HG03159 (cell line): ENCODE results near the gene NKAPL.

Experiments used
- ATAC-seq: cut with Tn5 transposase; IDR thresholded peaks from one replicate; pipeline ENCODE4 v1.9.1; 2021; ENCODE audit warnings: mild to moderate bottlenecking, moderate library complexity; ENCODE audit not compliant: unreplicated experiment

Gene NKAPL

GRCh38 chr6:28258877-28259777 lies at the start of gene NKAPL:
TSS of gene NKAPL (plus strand) at chr6:28259297. CDS start at chr6:28259372, 75 bp downstream.
- no peak for ATAC-seq

- ATAC-seq: no peak
These were observed 49.2 kb upstream of the NKAPL start for GRCh38 chr6:28209753-28210535.

- ATAC-seq: peak; percentile 33
These were observed 47.1 kb upstream of the NKAPL start for GRCh38 chr6:28211840-28212509.

GRCh38 chr6:28212510-28213212 lies 46.4 kb upstream of the NKAPL start:
- peak; percentile 50 for ATAC-seq

- ATAC-seq: no peak
These were observed 45.9 kb upstream of the NKAPL start for GRCh38 chr6:28213213-28213523.

GRCh38 chr6:28215425-28215824 lies 43.7 kb upstream of the NKAPL start:
- ATAC-seq: no peak

- ATAC-seq: no peak
These were observed 41.2 kb upstream of the NKAPL start for GRCh38 chr6:28217890-28218289.

- peak; percentile 53 for ATAC-seq
These were observed 40.5 kb upstream of the NKAPL start for GRCh38 chr6:28218312-28219248.

GRCh38 chr6:28220257-28221133 lies 38.6 kb upstream of the NKAPL start:
- ATAC-seq: no peak

- no peak for ATAC-seq
These were observed 34.7 kb upstream of the NKAPL start for GRCh38 chr6:28224131-28225055.

GRCh38 chr6:28225056-28225834 lies 33.9 kb upstream of the NKAPL start, which contains the start of gene ZSCAN9:
TSS of gene ZSCAN9 (plus strand) at chr6:28225275. CDS start at chr6:28227085, 1,810 bp downstream.
- peak; percentile 88 for ATAC-seq

- ATAC-seq: no peak
These were observed 32.6 kb upstream of the NKAPL start for GRCh38 chr6:28226460-28226859.

- ATAC-seq: no peak
These were observed 26.3 kb upstream of the NKAPL start for GRCh38 chr6:28232785-28233184.

GRCh38 chr6:28235912-28236452 lies 23.1 kb upstream of the NKAPL start:
- ATAC-seq: no peak

- ATAC-seq: no peak
These were observed 19.5 kb upstream of the NKAPL start for GRCh38 chr6:28239636-28240035.

GRCh38 chr6:28240471-28240870 lies 18.6 kb upstream of the NKAPL start:
- no peak for ATAC-seq

- no peak for ATAC-seq
These were observed 15.2 kb upstream of the NKAPL start for GRCh38 chr6:28243946-28244345.
